HepG2 (cell line): Measurements from ENCODE around the gene BBOF1. TPM values are rescaled to one million over a fixed set of nuclear protein-coding genes. Genes with fewer than 3 reads are reported as not detected.
A peak's percentile ranks its signal among the peaks of the same experiment; 100 is the strongest.

Experiments used
- DR1 ChIP-seq: sonication (generic); formaldehyde crosslinking; IDR thresholded peaks from 2 replicates; pipeline ENCODE4 v1.8.0; 2021; ENCODE audit warnings: mild to moderate bottlenecking, missing genetic modification reagents, inconsistent platforms
- KLF15 ChIP-seq: sonication (generic); formaldehyde crosslinking; IDR thresholded peaks from 2 replicates; pipeline ENCODE4 v1.8.1; 2023; ENCODE audit warnings: borderline replicate concordance, mild to moderate bottlenecking, inconsistent platforms, missing genetic modification reagents, mixed read lengths
- MAF1 ChIP-seq: sonication (generic); formaldehyde crosslinking; IDR thresholded peaks from 2 replicates; pipeline ENCODE4 v1.5.0; 2020; ENCODE audit warnings: missing genetic modification reagents, borderline replicate concordance
- NCOR1 ChIP-seq: fragments of 200-600 bp; sonication (generic); IDR thresholded peaks from 2 replicates; pipeline ENCODE4 v1.7.0; 2017; ENCODE audit warnings: antibody characterized with exemption, low read length, borderline replicate concordance
- POLR2G ChIP-seq: fragments of 200-400 bp; formaldehyde crosslinking; IDR thresholded peaks from 2 replicates; pipeline ENCODE4 v1.6.1; 2018; ENCODE audit warnings: mild to moderate bottlenecking, low read depth, low read length, moderate library complexity
- ZBTB26 ChIP-seq: IDR thresholded peaks from 2 replicates; pipeline ENCODE4 v1.6.1; 2016; ENCODE audit warnings: missing compliant biosample characterization, missing genetic modification reagents, borderline replicate concordance
- ZFP1 ChIP-seq: IDR thresholded peaks from 2 replicates; pipeline ENCODE4 v1.6.1; 2016
- ZMYM3 ChIP-seq: sonication (generic); formaldehyde crosslinking; IDR thresholded peaks from 2 replicates; pipeline ENCODE4 v1.5.1; 2020; ENCODE audit warnings: mild to moderate bottlenecking, missing genetic modification reagents
- ZNF142 ChIP-seq: sonication (generic); formaldehyde crosslinking; IDR thresholded peaks from 2 replicates; pipeline ENCODE4 v1.4.0; 2020; ENCODE audit warnings: missing genetic modification reagents
- ZNF501 ChIP-seq: sonication (generic); formaldehyde crosslinking; IDR thresholded peaks from 2 replicates; pipeline ENCODE4 v1.5.1; 2020; ENCODE audit warnings: mild to moderate bottlenecking, moderate library complexity, missing genetic modification reagents
- ZSCAN20 ChIP-seq: sonication (generic); formaldehyde crosslinking; IDR thresholded peaks from 2 replicates; pipeline ENCODE4 v1.4.0; 2020; ENCODE audit warnings: missing genetic modification reagents, mild to moderate bottlenecking, borderline replicate concordance
- polyA plus RNA-seq, 8 experiments: library from polyadenylated mRNA; depleted of rRNA in 3 of 8; stranded (reverse) in 7 of 8; unstranded in 1 of 8; fragments of >200 nt; fragmentation: Illumina TruSeq in 4 of 8; extraction: Trizol in 4 of 8; gene quantifications; 2 replicates each; pipeline versions ENCODE4 v1.2.1 to v1.2.3, GENCODE V29; 2011 to 2016; ENCODE audit warnings: low read depth in 4 of 8, missing spikeins in 1 of 8, mixed read lengths in 1 of 8; ENCODE audit not compliant: insufficient read depth in 1 of 8
- total RNA-seq, 5 experiments: library from RNA; depleted of rRNA; stranded (reverse); fragments of >200 nt; fragmentation: Illumina TruSeq; extraction: Trizol; gene quantifications; 2 replicates each; pipeline ENCODE4 v1.2.3, GENCODE V29; 2016; ENCODE audit warnings: low read depth in 1 of 5
- TF ChIP-seq, protein P1 (sequence below): sonication (generic); formaldehyde crosslinking; IDR thresholded peaks from 2 replicates; pipeline ENCODE4 v1.8.0; 2022; ENCODE audit warnings: missing genetic modification reagents, mild to moderate bottlenecking, inconsistent platforms, borderline replicate concordance
- TF ChIP-seq, protein P2 (sequence below): sonication (generic); formaldehyde crosslinking; IDR thresholded peaks from 2 replicates; pipeline ENCODE4 v1.8.0; 2022; ENCODE audit warnings: missing genetic modification reagents, mild to moderate bottlenecking, moderate library complexity, borderline replicate concordance
- TF ChIP-seq, protein P3 (sequence below): sonication (generic); formaldehyde crosslinking; IDR thresholded peaks from 2 replicates; pipeline ENCODE4 v1.5.1; 2020; ENCODE audit warnings: missing genetic modification reagents, mild to moderate bottlenecking, borderline replicate concordance

BBOF1 gene
- total and polyA plus RNA-seq, 2 of the 13 experiments (the other 11 are each of a cell fraction or from before 2014, with no cell fraction given) = 1.6 to 2.3 TPM

DNA sequence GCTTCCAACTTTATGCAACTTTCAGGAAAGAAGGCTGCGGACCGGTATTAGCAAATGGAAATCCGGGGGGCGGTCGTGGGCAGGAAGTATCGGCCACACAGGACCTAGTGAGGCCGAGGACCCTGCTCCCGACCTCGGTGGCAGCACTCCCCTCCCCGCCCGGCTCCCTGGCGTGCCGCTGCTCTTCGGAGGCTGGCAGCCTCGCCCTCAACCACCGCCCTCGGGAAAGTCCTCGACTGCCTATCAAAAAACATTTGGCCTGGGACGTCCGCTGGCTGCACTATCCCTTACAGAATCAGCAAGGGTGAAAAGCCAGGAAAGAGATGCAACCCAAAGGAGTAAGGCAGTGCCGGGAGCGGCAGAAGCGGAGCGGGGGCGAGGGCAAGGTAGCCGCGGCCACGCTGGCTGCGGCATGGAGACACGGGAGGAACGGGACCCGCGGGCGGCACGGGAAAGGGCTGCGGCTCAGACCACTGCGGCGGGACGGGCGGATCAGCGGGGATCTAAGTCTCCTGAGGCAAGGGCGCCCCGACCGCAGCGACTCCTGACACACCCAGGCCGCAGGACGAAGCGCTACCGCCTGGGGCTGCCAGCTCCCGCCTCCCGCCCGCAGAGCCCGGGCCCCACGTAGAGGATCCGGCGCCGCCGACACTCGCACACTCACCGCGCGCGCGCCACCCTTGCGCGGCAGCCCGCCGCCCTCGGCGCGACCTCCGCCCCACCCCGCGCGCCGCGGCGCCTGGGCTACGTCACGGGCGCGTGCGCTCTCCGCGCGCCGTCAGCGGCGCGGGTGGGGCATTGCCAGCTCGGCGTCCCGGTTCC lies at the start of gene BBOF1, which contains the start of gene ENTPD5 (continued):
- TF ChIP-seq, protein P1, sequence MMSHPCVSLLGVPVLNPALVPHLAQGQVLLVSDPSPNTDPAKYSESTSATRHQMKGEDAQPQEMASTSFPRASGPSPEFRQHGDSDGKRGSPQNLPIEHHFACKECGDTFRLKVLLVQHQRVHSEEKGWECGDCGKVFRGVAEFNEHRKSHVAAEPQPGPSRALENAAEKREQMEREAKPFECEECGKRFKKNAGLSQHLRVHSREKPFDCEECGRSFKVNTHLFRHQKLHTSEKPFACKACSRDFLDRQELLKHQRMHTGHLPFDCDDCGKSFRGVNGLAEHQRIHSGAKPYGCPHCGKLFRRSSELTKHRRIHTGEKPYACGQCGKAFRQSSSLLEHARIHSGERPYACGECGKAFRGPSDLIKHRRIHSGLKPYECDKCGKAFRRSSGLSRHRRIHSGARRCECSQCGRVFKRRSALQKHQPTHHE (CRISPR knock-in tag) = peak; percentile 56; the same call in 1 of the 2 replicates
- TF ChIP-seq ZFP1 (CRISPR knock-in tag) (0 out of 2 replicates have a peak, but pooled peaks have one; percentile 17), ZBTB26 (CRISPR knock-in tag) (peak; percentile 0; the same call in 1 of the 2 replicates), DR1 (CRISPR knock-in tag) (no peak), NCOR1 (no peak), ZNF501 (peak; percentile 64), POLR2G (peak; percentile 80), KLF15 (CRISPR knock-in tag) (peak; percentile 52; the same call in 1 of the 2 replicates), ZSCAN20 (CRISPR knock-in tag) (no peak; the same call in 1 of the 2 replicates), MAF1 (CRISPR knock-in tag) (0 out of 2 replicates have a peak, but pooled peaks have one; percentile 3), ZNF142 (CRISPR knock-in tag) (peak; percentile 84), ZMYM3 (CRISPR knock-in tag) (peak; percentile 30; the same call in 1 of the 2 replicates)
- TF ChIP-seq, protein P2, sequence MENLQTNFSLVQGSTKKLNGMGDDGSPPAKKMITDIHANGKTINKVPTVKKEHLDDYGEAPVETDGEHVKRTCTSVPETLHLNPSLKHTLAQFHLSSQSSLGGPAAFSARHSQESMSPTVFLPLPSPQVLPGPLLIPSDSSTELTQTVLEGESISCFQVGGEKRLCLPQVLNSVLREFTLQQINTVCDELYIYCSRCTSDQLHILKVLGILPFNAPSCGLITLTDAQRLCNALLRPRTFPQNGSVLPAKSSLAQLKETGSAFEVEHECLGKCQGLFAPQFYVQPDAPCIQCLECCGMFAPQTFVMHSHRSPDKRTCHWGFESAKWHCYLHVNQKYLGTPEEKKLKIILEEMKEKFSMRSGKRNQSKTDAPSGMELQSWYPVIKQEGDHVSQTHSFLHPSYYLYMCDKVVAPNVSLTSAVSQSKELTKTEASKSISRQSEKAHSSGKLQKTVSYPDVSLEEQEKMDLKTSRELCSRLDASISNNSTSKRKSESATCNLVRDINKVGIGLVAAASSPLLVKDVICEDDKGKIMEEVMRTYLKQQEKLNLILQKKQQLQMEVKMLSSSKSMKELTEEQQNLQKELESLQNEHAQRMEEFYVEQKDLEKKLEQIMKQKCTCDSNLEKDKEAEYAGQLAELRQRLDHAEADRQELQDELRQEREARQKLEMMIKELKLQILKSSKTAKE (CRISPR knock-in tag) = no peak
- TF ChIP-seq, protein P3, sequence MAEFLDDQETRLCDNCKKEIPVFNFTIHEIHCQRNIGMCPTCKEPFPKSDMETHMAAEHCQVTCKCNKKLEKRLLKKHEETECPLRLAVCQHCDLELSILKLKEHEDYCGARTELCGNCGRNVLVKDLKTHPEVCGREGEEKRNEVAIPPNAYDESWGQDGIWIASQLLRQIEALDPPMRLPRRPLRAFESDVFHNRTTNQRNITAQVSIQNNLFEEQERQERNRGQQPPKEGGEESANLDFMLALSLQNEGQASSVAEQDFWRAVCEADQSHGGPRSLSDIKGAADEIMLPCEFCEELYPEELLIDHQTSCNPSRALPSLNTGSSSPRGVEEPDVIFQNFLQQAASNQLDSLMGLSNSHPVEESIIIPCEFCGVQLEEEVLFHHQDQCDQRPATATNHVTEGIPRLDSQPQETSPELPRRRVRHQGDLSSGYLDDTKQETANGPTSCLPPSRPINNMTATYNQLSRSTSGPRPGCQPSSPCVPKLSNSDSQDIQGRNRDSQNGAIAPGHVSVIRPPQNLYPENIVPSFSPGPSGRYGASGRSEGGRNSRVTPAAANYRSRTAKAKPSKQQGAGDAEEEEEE (CRISPR knock-in tag) = 0 out of 2 replicates have a peak, but pooled peaks have one; percentile 47
